G401.6 (cell line): ENCODE results near the gene TPSAB1.
"Not testable (repeated sequence)": the region's sequence is repeated elsewhere in the genome, so short reads cannot be mapped to it uniquely, and the experiment has no call there.

Experiments used
- FAIRE-seq: peaks from 2 replicates; lab custom pipeline; 2012; peaks lifted over from hg19 to GRCh38; lab: Jason Lieb, UNC

Gene TPSAB1

DNA sequence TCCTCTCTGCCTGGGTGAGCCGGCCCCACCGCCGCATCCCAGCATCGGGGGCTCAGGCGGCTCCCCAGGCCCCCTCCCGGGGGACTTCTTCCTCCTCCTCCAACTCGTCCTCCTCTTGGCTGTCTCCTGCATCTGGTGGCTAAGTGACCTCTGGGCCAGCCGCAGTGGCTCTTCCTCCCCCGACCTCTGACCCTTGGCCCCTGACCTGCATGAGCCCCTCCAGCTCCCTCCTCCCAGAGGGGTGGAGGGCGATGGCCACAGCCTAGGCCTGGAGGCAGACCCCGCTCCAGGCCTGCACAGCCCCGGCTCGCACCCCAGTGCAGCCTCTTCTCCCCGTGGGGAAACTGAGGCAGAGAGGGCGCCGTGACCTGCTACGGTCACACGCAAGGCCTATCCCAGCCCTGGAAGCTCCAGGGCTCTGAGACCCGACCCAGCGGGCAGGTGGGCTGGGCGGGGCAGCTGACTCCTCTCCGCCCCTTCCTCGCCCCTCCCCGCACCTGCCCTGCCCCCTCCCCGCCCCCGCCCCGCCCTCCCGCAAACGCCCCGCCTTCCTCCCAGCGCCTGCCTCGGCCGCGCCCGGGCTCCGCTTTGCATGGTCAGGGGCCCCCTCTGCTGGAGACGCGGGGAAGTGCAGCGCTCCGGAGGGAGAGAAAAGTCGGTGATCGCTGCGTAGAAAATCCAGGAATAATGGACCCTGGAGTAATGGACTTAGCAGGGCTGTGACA is 8.7 kb downstream of the TPSAB1 start:
- not testable (repeated sequence) for FAIRE-seq

DNA sequence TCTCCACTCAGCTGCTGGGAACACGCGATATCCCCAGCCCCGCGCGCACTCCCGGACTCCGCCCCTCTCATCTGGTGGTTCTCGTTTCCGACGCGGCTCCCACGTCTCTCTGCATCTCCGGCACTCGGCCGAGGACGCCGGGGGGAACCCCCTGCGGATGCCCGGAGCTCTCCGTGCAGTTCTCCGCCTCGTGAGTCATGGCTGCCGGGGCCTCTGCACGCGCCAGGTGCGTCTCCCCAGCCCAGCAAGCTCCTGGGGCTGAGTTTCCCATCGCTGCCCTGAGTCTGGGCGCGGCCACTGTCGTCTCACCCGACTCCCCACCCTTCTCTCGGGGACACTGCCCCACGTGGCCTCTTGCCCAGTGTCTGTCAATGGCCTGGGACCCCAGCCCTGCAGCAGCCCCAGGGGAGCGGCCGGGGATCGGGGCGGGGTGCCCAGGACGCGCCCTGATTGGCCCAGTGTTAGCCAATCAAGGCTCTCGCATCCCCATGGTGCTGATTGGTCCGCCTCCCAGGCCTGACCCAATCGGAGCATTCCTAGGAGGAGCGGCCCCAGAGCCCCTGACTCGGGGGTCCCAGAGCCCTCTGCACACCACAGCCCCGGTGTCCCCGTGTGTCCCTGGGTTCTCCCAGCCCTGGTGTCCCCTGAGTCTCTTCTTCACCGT is 13.3 kb downstream of the TPSAB1 start:
- FAIRE-seq = not testable (repeated sequence)

DNA sequence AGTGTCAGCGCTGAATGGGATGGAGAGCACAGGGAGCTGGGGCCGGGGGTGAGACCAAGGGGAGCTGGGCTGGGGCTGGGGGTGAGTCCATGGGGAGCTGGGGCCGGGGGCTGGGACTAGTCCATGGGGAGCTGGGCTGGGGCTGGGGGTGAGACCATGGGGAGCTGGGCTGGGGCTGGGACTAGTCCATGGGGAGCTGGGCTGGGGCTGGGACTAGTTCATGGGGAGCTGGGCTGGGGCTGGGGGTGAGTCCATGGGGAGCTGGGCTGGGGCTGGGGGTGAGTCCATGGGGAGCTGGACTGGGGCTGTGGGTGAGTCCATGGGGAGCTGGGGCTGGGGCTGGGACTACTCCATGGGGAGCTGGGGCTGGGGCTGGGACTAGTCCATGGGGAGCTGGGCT is 14.3 kb downstream of the TPSAB1 start:
- not testable (repeated sequence) for FAIRE-seq

DNA sequence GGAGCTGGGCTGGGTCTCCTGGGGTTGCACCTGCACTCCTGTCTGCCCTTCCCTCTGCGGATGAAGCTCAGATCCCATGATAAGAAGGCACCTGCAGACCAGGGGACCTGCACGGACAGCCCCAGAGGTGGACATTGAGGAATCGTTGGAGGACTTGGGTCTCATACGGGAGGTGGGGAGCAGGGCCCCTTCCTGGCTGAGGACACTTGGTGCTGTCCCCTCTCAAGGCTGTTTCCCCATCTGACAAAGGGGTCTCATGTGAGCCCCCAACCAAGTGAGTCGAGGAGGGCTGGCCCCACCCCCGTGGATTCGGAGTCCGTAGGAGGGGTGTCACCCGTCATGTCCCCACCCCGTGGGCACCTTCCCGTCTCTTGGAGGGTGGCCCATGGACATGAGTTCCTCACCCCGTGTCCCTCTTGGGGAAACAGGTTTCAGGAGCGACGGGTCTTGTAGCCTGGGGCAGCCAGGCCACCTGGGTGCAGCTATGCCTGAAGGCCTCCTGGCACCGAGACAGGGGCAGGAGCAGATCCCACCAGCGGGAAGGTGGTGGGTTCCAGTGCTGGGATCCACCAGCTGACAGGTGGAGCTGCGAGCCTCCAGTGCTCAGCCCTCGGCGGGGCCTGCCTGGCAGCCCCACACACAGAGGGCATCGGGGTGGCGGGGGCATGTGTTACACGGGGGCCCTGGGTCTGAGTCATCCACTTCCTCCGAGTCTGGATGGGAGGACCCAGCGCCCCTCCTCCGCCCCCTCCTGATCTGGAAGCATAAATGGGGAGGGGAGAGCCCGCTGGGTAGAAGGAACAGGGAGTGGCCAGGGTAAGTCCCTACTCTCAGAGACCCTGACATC is 15.0 kb downstream of the TPSAB1 start, which contains the start of gene TPSD1:
Gene TPSD1, plus strand, starts transcription at position 794 of the 847 bp plus-strand sequence. CDS start 212 bp downstream, outside the sequence.
- not testable (repeated sequence) for FAIRE-seq

DNA sequence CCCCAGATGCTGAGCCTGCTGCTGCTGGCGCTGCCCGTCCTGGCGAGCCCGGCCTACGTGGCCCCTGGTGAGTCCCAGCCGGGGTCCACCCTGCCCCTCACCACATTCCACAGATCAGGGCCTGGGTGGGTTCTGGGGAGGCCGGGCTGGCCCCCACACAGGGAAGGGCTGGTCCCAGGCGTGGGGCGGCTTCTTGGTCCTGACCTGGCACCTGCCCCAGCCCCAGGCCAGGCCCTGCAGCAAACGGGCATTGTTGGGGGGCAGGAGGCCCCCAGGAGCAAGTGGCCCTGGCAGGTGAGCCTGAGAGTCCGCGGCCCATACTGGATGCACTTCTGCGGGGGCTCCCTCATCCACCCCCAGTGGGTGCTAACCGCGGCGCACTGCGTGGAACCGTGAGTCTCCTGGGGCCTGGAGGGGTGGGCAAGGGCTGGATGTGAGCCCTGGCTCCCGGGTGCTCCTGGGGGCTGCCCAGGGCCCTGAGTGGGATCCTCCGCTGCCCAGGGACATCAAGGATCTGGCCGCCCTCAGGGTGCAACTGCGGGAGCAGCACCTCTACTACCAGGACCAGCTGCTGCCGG is 15.9 kb downstream of the TPSAB1 start:
- FAIRE-seq = not testable (repeated sequence)

DNA sequence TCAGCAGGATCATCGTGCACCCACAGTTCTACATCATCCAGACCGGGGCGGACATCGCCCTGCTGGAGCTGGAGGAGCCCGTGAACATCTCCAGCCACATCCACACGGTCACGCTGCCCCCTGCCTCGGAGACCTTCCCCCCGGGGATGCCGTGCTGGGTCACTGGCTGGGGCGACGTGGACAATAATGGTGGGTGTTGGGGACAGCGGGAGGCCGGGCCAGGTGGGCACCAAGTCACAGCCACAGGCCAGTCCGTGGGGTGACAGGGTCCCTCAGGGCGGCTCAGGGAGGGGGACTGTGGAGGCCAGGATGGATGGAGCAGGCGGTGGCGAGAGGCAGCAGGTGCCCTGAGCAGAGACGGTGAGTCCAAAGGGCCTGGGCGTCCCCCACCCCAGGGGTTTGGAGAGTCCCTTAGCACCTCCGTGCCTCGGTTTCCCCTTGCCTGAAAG is 16.4 kb downstream of the TPSAB1 start:
- no peak for FAIRE-seq

DNA sequence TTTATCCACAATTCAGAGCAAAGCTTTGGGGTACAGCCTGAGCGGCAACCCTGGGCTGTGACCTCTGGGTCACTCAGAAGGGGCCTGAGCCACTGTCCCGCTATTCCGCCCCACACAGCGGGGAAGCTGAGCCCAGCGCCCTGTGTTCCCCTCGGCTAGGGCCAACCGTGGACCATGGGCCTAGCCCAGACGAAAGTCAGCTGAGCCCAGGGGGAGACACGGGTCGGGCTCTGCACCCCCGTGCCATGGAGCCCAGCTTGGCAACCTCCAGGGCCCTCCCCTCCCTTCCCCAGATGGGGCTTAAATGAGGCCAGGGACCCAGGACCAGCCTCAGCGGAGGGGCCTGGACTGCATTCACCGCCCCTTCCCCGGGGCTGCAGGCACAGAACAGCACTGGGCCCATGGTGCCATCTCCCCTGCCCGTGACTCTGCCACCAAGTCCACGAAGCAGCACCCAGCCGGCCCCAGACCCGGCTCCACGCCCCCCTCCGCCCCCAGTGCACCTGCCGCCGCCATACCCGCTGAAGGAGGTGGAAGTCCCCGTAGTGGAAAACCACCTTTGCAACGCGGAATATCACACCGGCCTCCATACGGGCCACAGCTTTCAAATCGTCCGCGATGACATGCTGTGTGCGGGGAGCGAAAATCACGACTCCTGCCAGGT is 17.2 kb downstream of the TPSAB1 start:
- no peak for FAIRE-seq

DNA sequence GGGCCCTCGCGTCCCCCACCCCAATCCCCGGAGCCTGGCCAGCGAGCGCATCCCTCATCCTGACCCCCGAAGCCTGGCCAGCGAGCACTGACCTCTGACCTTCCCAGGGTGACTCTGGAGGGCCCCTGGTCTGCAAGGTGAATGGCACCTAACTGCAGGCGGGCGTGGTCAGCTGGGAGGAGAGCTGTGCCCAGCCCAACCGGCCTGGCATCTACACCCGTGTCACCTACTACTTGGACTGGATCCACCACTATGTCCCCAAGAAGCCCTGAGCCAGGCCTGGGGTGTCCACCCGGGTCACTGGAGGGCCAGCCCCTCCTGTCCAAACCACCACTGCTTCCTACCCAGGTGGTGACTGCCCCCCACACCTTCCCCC is 17.7 kb downstream of the TPSAB1 start:
- FAIRE-seq = no peak

DNA sequence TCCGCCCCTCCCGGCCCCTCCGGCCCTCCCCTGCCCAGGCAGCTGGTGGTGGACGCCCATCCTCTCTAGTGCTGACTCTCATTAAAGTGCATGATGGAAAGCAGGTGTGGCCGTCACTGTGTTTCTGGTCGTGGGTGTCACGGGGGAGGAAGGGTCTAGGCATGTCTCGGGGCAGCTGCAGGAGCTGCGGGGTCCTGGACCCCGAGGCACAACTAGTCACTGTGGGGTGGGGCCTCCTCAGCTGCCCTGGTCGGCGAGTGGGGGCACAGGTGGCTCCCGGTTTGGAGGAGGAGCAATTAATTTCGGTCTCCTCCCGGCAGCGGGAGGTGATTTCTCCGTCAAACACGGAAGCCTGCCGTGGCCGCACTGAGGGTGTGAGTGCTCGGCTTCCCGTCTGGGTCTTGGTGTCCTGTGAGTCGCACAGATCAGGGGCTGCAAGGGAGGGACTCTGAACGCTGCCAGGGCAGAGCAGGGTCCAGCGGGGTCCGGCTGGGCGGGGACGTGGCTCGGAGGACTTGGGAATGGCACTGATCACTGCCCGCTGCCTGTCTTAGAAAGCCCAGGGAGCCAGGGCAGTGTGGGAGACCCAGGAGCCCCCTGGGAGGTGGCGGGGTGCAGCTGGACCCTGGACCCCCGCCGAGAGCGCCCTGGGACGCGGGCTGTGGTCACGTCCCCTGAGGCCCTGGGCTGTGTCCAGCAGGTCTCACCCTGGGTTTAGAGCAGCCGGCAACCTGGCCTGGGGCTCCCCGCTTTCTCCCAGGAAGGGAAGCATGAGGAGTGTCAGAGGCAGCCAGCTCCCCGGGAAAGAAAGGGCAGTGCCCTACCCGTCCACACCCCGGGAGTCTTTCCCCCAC is 18.6 kb downstream of the TPSAB1 start:
- FAIRE-seq = no peak

DNA sequence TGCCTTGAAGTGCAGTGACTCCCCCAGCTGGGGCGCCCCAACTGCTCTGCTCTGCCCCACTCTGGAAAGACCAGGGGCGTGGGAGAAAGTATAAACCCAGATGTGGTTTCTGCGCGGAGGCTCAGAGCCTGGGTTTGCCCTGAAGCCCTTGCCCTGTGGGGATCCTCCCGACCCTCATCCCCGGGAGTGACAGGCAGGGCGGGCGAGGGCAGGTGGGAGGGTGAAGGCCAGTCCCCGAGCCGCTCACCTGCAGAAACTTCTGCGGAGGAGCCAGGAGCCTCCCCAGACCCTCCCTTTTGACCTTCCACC is 19.2 kb downstream of the TPSAB1 start:
- no peak for FAIRE-seq

DNA sequence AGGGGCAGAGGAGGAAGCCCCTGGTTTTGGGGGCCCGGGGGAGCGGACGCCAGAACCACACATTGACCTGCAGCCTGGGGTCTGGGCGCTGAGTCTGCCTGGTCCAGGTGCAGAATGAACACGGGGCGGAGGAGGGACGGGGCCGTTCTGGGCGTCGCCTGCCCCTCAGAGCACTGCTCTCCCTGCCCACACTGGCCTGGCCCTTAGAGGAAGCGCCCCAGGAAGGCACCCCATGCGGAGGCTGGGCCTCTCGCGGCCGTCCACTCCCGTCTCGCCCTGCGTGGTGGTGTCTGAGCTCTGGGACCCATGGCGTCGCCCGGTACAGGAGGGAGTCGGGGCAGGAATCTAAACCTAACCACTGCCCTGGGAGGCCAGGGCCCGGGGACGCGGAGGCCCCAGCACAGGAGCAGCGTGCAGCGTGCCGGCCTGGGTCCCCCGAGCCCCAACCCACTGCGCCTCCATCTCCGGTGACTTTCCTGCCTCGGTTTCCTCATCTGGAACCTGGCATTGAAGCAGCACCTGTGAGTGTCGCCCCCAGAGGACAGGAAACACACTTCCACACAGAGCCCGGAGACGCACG is 19.7 kb downstream of the TPSAB1 start:
- FAIRE-seq = no peak

DNA sequence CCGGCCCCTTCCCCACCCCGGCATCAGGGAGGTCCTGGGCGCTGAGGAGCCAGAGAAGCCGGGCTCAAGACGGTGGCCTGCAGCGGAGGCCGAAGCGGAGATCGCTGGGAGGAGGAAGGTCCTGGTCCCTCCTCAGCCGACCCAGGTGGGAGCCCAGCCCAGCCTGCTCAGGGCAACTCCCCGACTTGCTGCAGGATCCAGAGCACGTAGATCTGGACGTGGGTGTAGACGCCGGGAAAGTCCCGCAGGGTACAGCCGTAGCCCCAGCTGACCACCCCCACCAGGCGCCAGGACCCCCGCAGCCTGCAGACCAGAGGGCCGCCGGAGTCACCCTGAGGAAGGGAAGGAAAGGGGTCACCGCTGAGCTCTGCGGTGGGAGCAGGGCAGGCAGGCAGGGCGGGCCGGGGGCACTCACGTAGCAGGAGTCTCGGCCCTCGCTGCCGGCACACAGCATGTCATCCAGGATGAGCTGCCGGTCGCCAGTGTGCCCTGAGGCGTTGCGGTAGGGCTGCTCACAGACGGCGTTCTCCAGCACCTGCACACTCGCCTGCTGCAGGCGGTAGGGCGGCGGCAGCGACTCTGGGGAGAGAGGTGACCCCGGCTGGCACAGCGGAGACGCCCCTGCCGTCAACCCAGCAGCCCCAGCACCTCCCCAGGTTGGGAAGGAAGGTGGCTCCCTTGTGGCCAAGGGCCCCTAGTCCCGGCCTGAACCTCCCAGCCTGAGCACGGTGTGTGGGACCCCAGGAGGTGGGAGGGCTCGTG is 20.8 kb downstream of the TPSAB1 start:
- no peak for FAIRE-seq

DNA sequence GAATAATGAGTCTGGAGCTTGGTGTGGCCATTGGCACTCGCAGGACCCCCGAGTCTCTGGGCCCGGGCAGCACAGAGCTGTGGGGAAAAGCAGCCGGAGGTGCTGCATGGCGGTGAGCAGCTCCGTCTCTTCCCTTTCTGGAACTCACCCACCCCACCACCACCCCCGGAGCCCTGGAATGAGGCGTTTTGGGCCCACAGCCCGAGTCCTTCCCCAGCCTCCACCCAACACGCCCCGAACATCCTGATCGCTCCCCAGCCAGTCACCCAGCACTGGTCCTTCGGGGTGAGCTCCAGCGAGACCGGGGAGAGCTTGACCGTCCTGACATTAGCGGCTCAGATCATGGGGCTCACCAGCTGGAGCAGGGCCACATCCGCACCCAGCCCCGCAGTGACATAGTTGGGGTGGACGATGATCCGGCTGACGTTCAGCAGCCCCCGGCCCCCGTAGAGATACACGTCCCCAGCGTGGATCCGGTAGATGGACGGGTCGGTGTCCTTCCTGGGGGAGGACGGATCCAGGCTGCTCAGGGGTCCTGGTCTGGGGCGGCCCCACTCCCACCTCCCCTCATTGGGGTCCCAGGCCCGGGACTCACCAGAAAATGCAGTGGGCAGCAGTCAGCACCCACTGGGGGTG is 21.8 kb downstream of the TPSAB1 start:
- no peak for FAIRE-seq

DNA sequence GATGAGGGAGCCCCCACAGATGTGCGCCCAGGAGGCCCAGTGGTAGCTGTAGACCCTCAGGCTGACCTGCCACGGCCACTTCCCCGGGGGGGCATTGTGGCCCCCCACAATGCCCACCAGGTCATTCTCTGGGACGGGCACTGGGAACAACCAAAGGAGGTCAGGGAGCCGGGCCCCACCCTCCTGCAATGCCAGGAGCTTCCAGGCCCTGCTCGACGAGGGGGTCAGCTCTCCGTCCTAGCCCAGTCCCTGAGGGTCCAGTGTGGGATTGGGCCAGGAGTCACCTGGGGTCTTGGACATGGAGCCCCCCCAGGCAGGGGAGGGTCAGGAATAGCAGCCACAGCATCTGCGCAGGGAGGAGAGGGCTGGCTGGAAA is 22.3 kb downstream of the TPSAB1 start:
- no peak for FAIRE-seq

DNA sequence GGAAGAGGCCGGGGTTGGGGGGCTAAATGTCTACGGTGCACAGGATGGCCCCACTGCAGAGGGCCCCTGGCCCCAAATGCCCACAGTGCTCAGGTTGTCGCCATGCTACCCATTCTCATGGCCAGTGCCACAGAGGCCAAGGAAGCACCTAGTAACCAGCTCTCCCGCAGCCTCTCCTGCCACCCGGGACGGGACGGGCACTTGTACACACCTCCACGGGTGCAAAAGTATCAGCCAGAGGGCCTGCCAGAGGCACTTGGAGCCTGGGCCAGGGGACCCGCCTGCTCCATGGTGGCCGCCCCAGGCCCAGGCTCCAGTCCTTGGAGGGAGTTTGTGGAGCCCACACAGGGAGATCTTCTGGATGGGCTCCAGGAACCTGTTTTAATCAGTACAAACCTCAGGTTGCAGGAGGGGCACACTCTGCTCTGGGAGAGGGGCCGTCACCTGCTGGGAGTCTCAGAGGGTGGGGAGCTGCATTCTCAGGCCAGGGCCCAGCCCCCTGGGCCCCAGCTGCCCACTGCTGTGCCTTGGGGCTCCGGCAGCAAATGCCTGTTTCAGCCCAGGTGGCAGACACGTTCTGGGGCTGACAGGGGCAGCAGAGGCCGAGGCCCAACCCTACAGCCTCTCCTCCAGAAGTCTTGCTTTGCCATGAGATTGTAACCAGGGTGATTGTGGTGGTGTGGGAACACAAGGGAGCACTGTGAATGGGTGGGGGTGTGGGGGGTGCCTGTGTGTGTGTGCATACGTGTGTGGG is 23.3 kb downstream of the TPSAB1 start:
- FAIRE-seq = no peak

DNA sequence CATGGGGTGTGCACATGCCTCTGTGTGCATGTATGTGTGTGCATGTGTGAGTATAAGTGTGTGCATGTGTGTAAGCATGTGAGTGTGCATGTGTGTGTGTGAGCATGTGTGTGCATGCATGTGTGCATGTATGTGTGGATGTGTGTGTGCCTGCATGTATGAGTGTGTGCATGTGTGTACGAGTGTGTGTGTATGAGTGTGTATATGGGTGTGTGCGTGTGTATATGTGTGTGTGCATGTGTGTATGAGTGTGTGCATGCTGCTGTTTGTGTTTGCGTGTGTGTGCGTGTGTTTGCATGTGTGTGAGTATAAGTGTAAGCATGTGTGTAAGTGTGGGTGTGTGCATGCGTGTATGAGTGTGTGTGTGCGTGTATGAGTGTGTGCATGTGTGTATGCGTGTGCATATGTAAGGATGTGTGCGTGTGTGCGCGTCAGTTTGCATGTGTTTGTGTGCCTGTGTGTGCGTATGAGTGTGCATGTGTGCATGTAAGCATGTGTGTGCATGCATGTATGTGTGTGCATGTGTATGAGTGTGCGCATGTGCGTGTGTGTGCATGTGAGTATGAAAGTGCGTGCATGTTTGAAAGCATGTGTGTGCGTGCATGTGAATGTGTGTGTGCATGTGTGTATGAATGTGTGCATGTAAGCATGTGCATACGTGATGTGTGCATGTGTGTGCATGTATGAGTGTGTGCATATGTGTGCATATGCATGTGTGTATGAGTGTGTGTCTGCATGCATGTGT is 24.0 kb downstream of the TPSAB1 start:
- no peak for FAIRE-seq

DNA sequence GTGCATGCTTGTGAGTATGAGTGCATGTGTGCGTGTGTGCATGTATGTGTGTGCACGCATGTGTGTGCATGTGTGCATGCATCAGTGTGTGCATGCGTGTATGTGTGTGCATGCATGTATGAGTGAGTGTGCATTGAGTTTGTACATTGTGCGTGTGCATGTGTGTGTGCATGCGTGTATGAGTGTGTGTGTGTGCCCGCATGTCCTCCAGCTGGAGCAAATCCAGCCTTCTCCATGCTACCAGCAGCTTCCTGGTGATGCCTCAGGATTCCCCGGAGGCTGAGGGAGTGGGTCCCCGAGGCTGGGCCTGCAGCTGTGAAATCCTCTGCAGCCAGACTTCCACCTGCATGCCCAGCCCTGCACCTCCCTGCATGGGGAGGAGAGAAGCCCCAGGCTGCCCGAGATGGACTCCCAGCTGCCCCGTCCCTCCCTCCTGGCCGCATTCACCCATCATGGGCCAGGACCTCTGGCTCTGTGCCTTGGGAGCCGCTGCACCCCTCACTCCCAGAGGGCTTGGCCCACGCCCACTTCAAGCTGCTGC is 24.7 kb downstream of the TPSAB1 start:
- FAIRE-seq = no peak

DNA sequence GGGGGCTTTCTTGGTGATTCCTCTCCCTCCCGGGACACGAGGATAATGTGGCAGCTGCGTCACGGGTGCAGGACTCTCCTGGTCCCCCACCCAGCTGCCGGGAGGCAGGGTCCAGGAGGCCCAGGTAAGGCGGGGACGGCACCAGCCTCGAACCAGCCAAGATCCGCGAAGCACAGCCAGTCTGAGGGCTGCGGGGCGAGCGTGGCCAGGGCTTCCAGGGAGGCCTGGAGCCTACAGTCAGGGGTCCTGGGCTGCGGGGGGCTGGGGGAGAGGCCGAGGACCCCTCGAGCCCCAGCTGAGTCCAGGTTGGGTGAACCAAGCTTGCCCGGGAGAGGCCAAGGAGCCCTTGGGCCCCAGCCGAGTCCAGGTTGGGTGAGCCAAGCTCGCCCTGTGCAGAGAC is 25.3 kb downstream of the TPSAB1 start:
- FAIRE-seq = no peak
